ENCODE data around the gene FRMD4A. TPM values are rescaled to one million over a fixed set of nuclear protein-coding genes. Genes with fewer than 3 reads are reported as not detected.

The FRMD4A gene
- total RNA-seq, 1 donor from 2014 or later: 34.6 TPM

- DNase-seq (ENCODE audit: low read depth): no peak
- TF ChIP-seq CTCF (conservative IDR thresholded peaks at IDR 0.05; ENCODE audit: low read depth, low read length): no peak
- H3K4me3 ChIP-seq (ENCODE audit: low read depth, low read length): no peak overlapping the region
Measured at GRCh38 chr10:13630231-13630630, 700.5 kb downstream of the FRMD4A start.

- no peak for DNase-seq (ENCODE audit: low read depth)
- TF ChIP-seq CTCF (conservative IDR thresholded peaks at IDR 0.05; ENCODE audit: low read depth, low read length): no peak
- no peak overlapping the region for H3K4me3 ChIP-seq (ENCODE audit: low read depth, low read length)
Measured at GRCh38 chr10:13629116-13629515, 701.6 kb downstream of the FRMD4A start.

GRCh38 chr10:13628661-13629060 is 702.1 kb downstream of the FRMD4A start:
- no peak for DNase-seq (ENCODE audit: low read depth)
- H3K4me3 ChIP-seq (ENCODE audit: low read depth, low read length): no peak overlapping the region
- TF ChIP-seq CTCF (conservative IDR thresholded peaks at IDR 0.05; ENCODE audit: low read depth, low read length): no peak

GRCh38 chr10:13627459-13628310 is 703.0 kb downstream of the FRMD4A start:
- no peak for TF ChIP-seq CTCF (conservative IDR thresholded peaks at IDR 0.05; ENCODE audit: low read depth, low read length)
- no peak overlapping the region for H3K4me3 ChIP-seq (ENCODE audit: low read depth, low read length)
- DNase-seq (ENCODE audit: low read depth): no peak

- no peak overlapping the region for H3K4me3 ChIP-seq (ENCODE audit: low read depth, low read length)
- no peak for TF ChIP-seq CTCF (conservative IDR thresholded peaks at IDR 0.05; ENCODE audit: low read depth, low read length)
- no peak for DNase-seq (ENCODE audit: low read depth)
Measured at GRCh38 chr10:13624630-13625029, 706.1 kb downstream of the FRMD4A start.

GRCh38 chr10:13621931-13622330 is 708.8 kb downstream of the FRMD4A start:
- DNase-seq (ENCODE audit: low read depth): no peak
- H3K4me3 ChIP-seq (ENCODE audit: low read depth, low read length): no peak overlapping the region
- no peak for TF ChIP-seq CTCF (conservative IDR thresholded peaks at IDR 0.05; ENCODE audit: low read depth, low read length)

- H3K4me3 ChIP-seq (ENCODE audit: low read depth, low read length): no peak overlapping the region
- DNase-seq (ENCODE audit: low read depth): no peak
- no peak for TF ChIP-seq CTCF (conservative IDR thresholded peaks at IDR 0.05; ENCODE audit: low read depth, low read length)
Measured at GRCh38 chr10:13617116-13617515, 713.6 kb downstream of the FRMD4A start.

All from epithelial cell of proximal tubule (primary cell).